ENCODE measurements around the gene RNF213. TPM values are rescaled to one million over a fixed set of nuclear protein-coding genes. Genes with fewer than 3 reads are reported as not detected.

Gene RNF213
- total and polyA plus RNA-seq, 2 of the 8 experiments (the other 6 are each of a cell fraction or from before 2014, with no cell fraction given): 33.8 to 62.8 TPM

DNA sequence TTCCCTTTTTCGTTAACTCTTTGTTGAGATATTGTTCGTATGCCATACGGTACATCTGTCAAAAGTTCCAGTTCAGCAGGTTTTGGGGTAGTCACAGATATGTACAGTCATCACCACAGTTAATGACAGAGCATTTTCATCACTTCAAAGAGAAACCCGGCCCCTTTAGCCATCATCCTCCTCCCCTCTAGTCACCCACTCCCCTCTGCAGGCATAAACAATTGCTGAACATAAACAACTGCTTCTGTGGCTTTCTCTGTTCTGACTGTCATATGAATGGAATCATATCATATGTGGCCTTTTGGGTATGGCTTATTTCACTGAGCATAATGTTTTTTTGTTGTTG, 59.3 kb downstream of the RNF213 start (continued):
- TF ChIP-seq TBP (IDR thresholded peaks at IDR 0.05; ENCODE audit: low read depth, low read length): no peak
- no peak for TF ChIP-seq TCF12 (IDR thresholded peaks at IDR 0.05; ENCODE audit: low read depth, low read length)
- no peak for TF ChIP-seq RFX5 (IDR thresholded peaks at IDR 0.05; ENCODE audit: borderline replicate concordance, low read depth, low read length)
- no peak for TF ChIP-seq MAFK (IDR thresholded peaks at IDR 0.05; ENCODE audit: low read depth, low read length)
- TF ChIP-seq USF2 (IDR thresholded peaks at IDR 0.05; ENCODE audit: low read length): no peak
- TF ChIP-seq RXRA (IDR thresholded peaks at IDR 0.05; ENCODE audit: insufficient read depth, low read depth, low read length): no peak
- no peak for TF ChIP-seq MAX (IDR thresholded peaks at IDR 0.05)

Measured in H1 (cell line).